GM12865 (cell line): ENCODE data around the gene CHST11.

ENCODE experiments used
- DNase-seq: peaks from one replicate; pipeline ENCODE4 v3.0.0; 2010; ENCODE audit warnings: low read depth
- H3K4me3 ChIP-seq: 2 replicates; pipeline ENCODE4 v1.5.1; 2011; ENCODE audit warnings: mild to moderate bottlenecking, low read depth, low read length, control low read depth
- CTCF ChIP-seq: IDR thresholded peaks from 2 replicates; pipeline ENCODE4 v1.5.1; 2011; ENCODE audit warnings: low read length, control low read depth, low read depth, inconsistent platforms; ENCODE audit not compliant: insufficient read depth; ENCODE audit errors: missing control alignments

The CHST11 gene

DNA sequence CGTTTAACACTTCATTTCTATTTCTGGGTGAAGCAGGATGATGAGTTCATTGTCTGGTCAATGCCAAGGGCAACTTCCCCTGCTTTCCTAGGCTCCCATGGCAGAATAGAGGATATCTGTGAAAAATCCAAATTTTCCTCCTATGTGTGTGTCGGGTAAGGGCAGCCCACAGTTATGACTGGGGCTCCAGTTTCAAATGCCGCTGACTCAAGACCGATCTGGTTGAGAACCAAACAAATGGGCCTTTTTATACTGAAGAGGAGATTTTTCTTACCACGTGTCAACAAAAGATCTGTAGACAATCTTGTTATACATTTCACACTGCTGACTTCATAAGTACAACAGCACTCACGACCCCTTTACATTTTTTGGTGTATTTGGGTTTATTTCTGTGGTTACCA lies 120.8 kb downstream of the CHST11 start:
- no peak for DNase-seq
- TF ChIP-seq CTCF: no peak
- no peak overlapping the region for H3K4me3 ChIP-seq

- no peak for DNase-seq
Observed at GRCh38 chr12:104578453-104578852, 121.7 kb downstream of the CHST11 start.

DNA sequence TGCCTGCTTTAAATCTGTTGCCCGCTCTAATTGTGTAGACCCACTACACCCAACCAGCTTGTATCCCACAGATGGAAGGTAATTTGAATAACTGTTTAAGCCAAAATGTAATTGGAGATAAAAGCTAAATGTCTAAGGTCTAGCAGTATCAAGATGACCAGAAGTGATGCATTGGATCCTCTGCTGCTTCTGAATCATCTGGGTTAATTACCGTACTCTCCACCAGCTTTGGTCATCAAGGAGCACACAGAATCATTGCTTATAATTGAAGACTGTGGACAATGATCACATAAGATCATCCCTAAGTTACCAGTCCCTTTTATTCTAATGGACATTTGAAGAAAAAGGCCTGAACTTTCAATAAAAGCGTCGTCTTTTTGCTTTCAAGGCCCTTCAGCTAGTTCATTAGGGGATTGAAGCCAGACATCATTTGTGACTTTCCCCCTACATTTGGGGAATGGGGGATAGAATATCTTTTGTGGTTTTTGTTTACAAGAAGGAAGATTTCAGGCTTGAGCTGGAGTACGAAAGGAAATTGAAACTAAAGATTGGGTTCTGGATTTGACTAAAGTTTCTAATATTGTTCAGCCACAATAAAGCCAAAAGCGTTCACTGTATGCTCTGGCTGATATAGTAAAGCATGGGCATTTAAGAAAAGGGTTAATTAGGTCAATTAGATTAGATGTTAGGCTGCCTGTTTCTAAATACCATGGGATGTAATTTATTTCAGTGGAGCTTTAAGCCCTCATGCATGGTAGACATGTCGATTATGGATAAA lies 123.2 kb downstream of the CHST11 start:
- DNase-seq: peak; percentile 58
- H3K4me3 ChIP-seq: peak overlapping the region; percentile 22
- TF ChIP-seq CTCF: no peak

More at GRCh38 chr12:104578453-104578852, 121.7 kb downstream of the CHST11 start:
- TF ChIP-seq CTCF: no peak
- H3K4me3 ChIP-seq: no peak overlapping the region

- no peak overlapping the region for H3K4me3 ChIP-seq
- TF ChIP-seq CTCF: no peak
- DNase-seq: no peak
Observed at GRCh38 chr12:104581005-104581570, 124.3 kb downstream of the CHST11 start.

- peak overlapping the region; percentile 26 for H3K4me3 ChIP-seq
- no peak for TF ChIP-seq CTCF
- peak; percentile 91 for DNase-seq
Observed at GRCh38 chr12:104582739-104583138, 126.0 kb downstream of the CHST11 start.

GRCh38 chr12:104583301-104583700 lies 126.6 kb downstream of the CHST11 start:
- no peak for TF ChIP-seq CTCF
- H3K4me3 ChIP-seq: peak overlapping the region; percentile 26
- DNase-seq: peak; percentile 49
